GM12865 (cell line): ENCODE results near the gene SGF29.
A peak's percentile ranks its signal among the peaks of the same experiment; 100 is the strongest.
"Not testable (repeated sequence)": the region's sequence is repeated elsewhere in the genome, so short reads cannot be mapped to it uniquely, and the experiment has no call there.

ENCODE experiments used
- DNase-seq: peaks from one replicate; pipeline ENCODE4 v3.0.0; 2010; ENCODE audit warnings: low read depth
- H3K4me3 ChIP-seq: 2 replicates; pipeline ENCODE4 v1.5.1; 2011; ENCODE audit warnings: mild to moderate bottlenecking, low read depth, low read length, control low read depth
- CTCF ChIP-seq: IDR thresholded peaks from 2 replicates; pipeline ENCODE4 v1.5.1; 2011; ENCODE audit warnings: low read length, control low read depth, low read depth, inconsistent platforms; ENCODE audit not compliant: insufficient read depth; ENCODE audit errors: missing control alignments

Gene SGF29

GRCh38 chr16:28542646-28543045, 11.1 kb upstream of the SGF29 start:
- no peak for TF ChIP-seq CTCF
- H3K4me3 ChIP-seq: no peak overlapping the region
- no peak for DNase-seq

- DNase-seq: peak; percentile 24
- H3K4me3 ChIP-seq: no peak overlapping the region
- no peak for TF ChIP-seq CTCF
Measured at GRCh38 chr16:28543072-28543471, 10.6 kb upstream of the SGF29 start.

GRCh38 chr16:28544998-28545397, 8.7 kb upstream of the SGF29 start:
- no peak for TF ChIP-seq CTCF
- H3K4me3 ChIP-seq: no peak overlapping the region
- no peak for DNase-seq

- not testable (repeated sequence) for H3K4me3 ChIP-seq, DNase-seq
Measured at GRCh38 chr16:28545964-28546363, 7.8 kb upstream of the SGF29 start.

GRCh38 chr16:28546626-28547025, 7.1 kb upstream of the SGF29 start:
- TF ChIP-seq CTCF: no peak
- no peak for DNase-seq
- no peak overlapping the region for H3K4me3 ChIP-seq

GRCh38 chr16:28548306-28548802, 5.4 kb upstream of the SGF29 start:
- no peak for TF ChIP-seq CTCF
- no peak for DNase-seq
- H3K4me3 ChIP-seq: no peak overlapping the region

- peak; percentile 35 for TF ChIP-seq CTCF
- DNase-seq: peak; percentile 46
- no peak overlapping the region for H3K4me3 ChIP-seq
Measured at GRCh38 chr16:28549301-28549899, 4.3 kb upstream of the SGF29 start.
